ENCODE measurements around the gene TNIP2.

Gene TNIP2

DNA sequence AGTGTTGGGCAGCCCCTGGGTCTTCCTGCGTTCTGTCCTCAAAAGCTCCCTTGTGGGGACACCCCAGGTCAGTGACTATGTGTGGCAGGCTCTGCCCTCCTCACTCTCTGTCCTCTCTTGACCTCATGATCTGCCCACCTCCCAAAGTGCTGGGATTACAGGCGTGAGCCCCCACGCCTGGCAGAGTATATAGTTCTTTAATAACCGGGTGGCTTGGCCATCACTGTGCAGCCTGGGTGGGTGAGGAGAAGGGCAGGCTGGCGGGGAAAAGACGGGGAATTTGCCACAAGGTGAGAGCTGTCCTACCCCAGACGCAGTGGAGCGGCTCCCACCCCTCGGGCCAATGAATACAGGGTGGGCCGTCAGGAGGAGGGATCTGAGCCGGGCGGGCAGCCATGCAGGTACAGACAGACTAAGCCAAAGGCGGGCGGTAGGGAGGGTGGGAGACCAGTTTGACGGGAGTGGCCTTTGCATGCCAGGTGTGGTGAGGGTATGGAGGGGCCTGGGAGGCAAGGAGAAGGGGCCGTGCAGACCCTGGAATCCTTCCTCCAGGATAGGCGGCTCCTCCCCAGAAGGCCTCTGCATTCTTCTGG lies 39.3 kb upstream of the TNIP2 start:
- TF ChIP-seq, protein P1, sequence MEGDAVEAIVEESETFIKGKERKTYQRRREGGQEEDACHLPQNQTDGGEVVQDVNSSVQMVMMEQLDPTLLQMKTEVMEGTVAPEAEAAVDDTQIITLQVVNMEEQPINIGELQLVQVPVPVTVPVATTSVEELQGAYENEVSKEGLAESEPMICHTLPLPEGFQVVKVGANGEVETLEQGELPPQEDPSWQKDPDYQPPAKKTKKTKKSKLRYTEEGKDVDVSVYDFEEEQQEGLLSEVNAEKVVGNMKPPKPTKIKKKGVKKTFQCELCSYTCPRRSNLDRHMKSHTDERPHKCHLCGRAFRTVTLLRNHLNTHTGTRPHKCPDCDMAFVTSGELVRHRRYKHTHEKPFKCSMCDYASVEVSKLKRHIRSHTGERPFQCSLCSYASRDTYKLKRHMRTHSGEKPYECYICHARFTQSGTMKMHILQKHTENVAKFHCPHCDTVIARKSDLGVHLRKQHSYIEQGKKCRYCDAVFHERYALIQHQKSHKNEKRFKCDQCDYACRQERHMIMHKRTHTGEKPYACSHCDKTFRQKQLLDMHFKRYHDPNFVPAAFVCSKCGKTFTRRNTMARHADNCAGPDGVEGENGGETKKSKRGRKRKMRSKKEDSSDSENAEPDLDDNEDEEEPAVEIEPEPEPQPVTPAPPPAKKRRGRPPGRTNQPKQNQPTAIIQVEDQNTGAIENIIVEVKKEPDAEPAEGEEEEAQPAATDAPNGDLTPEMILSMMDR (IDR thresholded peaks at IDR 0.05; ENCODE audit: low read depth, low read length): no peak
- no peak for TF ChIP-seq EZH2phosphoT487 (IDR thresholded peaks at IDR 0.05; ENCODE audit: low read depth)
- Histone ChIP-seq H3K36me3 (replicated peaks; ENCODE audit: low read depth, low read length) (no peaks in the 10 kb centered on the region), H3K4me3 (ENCODE audit: low read length) (peak overlapping the region; percentile 55; the same call in 1 of the 2 replicates), H3K4me2 (ENCODE audit: low read length) (peak overlapping the region; percentile 61), H3K9me3 (ENCODE audit: insufficient read depth, low read length) (no peaks in the 10 kb centered on the region), H3K27me3 (ENCODE audit: low read depth, low read length) (no peaks in the 10 kb centered on the region), H3K79me2 (ENCODE audit: low read length) (no peaks in the 10 kb centered on the region), H4K20me1 (ENCODE audit: insufficient read depth, low read length) (no peaks in the 10 kb centered on the region), H3K9ac (ENCODE audit: low read length) (peak overlapping the region; percentile 35; the same call in 1 of the 2 replicates), H2AFZ (ENCODE audit: low read depth, low read length) (no peak overlapping the region), H3K27ac (ENCODE audit: low read length) (peak overlapping the region; percentile 22; the same call in 1 of the 2 replicates), H3K4me1 (ENCODE audit: low read length) (peaks cover 59% of the 10 kb centered on the region)

DNA sequence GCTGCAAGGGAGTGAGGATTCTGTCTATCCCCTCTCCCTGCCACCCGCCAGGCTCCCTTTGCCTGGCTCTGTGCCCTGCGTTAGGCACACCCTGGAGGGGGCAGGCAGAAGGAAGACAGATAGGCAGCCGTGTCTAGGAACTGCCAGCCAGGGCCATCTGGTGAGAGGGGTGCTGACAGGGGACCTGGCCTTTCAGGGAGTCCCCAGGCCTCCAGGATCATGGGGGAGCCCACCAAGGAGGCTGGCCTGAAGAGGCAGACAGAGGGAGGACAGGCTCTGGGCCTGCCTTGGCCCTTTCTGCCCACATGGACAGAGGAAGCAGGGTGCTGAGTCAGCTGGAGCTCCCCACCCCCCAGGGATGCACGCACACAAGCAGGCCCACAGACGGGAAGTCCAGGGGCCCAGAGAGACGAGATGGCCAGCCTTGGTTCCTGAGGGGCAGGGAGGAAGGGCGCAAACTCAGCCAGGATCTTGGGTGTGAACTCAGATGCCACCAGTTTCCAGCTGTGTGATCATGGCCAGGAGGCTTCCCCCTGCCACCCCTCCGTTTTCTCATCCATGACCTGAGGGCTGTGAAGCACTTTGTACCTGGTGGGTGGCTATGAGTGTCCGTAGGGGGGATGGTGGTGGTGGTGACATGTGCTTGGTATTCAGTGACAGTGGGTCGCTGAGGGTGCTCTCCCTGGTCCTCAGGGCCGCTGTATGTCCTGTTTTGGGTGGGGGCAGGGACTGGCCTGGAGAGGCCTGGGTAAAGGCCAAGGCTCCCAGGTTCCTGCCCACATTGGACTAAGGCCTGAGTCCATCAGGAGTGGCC lies 38.6 kb upstream of the TNIP2 start:
- H3K4me1 ChIP-seq (ENCODE audit: low read length): peaks cover 52% of the 10 kb centered on the region
- H3K36me3 ChIP-seq (replicated peaks; ENCODE audit: low read depth, low read length): no peaks in the 10 kb centered on the region
- no peaks in the 10 kb centered on the region for H3K79me2 ChIP-seq (ENCODE audit: low read length)
- H4K20me1 ChIP-seq (ENCODE audit: insufficient read depth, low read length): no peaks in the 10 kb centered on the region
- H3K27me3 ChIP-seq (ENCODE audit: low read depth, low read length): no peaks in the 10 kb centered on the region
- H2AFZ ChIP-seq (ENCODE audit: low read depth, low read length): no peak overlapping the region; the same call in 1 of the 2 replicates
- peak overlapping the region; percentile 61 for H3K4me2 ChIP-seq (ENCODE audit: low read length)
- peak overlapping the region; percentile 35; the same call in 1 of the 2 replicates for H3K9ac ChIP-seq (ENCODE audit: low read length)
- peak overlapping the region; percentile 70; the same call in 1 of the 2 replicates for H3K4me3 ChIP-seq (ENCODE audit: low read length)
- peak overlapping the region; percentile 22; the same call in 1 of the 2 replicates for H3K27ac ChIP-seq (ENCODE audit: low read length)
- H3K9me3 ChIP-seq (ENCODE audit: insufficient read depth, low read length): no peaks in the 10 kb centered on the region
- TF ChIP-seq EZH2phosphoT487 (IDR thresholded peaks at IDR 0.05; ENCODE audit: low read depth): no peak
- TF ChIP-seq, protein P1 (IDR thresholded peaks at IDR 0.05; ENCODE audit: low read depth, low read length): no peak

DNA sequence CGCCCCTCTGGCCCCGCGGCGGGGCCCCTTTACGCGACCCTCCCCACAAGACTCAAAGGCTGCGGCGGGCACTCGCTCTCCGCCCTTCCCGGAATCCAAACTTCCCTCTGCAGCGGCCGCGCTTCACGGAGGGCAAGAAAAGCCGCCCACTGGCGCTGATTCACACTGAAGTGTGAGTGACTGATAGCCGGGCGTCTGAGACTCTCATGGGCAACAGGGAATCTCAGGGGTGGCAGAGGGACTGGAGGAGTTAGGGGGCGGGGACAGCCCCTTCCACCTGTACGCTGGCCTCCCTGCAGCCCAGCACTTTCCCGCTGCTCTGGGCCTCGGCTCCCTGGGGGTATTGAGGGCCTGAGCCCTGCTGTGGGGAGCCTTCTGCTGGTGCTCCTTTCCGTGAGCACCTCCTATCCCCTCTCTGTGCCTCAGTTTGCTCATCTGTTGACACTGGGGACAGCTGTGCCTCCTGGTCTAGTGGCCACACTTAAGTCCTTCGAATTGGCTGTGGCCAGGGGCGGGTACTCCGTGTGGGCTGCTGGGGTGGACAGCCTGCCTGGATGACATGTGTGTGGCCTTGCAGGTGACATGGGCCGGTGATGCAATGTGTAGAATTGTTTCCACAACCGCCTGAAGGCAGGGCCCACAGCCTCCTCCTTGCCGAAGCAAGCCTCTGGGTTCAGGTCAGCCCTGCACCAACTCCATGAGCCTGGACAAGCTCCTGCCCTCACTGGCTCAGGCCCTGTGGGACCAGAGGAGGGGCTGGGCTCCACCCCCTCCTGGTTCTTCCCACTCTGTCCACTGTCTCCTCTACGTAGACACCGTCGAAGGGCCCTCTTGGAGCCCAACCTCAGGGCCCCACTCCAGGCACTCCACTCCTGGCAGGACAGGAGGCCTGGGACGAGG lies 37.7 kb upstream of the TNIP2 start:
- Histone ChIP-seq H3K4me1 (ENCODE audit: low read length) (peaks cover 43% of the 10 kb centered on the region), H3K4me2 (ENCODE audit: low read length) (peak overlapping the region; percentile 61), H3K27ac (ENCODE audit: low read length) (peak overlapping the region; percentile 2; the same call in 1 of the 2 replicates), H3K36me3 (replicated peaks; ENCODE audit: low read depth, low read length) (no peaks in the 10 kb centered on the region), H4K20me1 (ENCODE audit: insufficient read depth, low read length) (no peaks in the 10 kb centered on the region), H3K9ac (ENCODE audit: low read length) (peak overlapping the region; percentile 35; the same call in 1 of the 2 replicates), H3K79me2 (ENCODE audit: low read length) (no peaks in the 10 kb centered on the region), H2AFZ (ENCODE audit: low read depth, low read length) (no peak overlapping the region), H3K4me3 (ENCODE audit: low read length) (peak overlapping the region; percentile 70), H3K27me3 (ENCODE audit: low read depth, low read length) (no peaks in the 10 kb centered on the region), H3K9me3 (ENCODE audit: insufficient read depth, low read length) (no peaks in the 10 kb centered on the region)
- TF ChIP-seq EZH2phosphoT487 (IDR thresholded peaks at IDR 0.05; ENCODE audit: low read depth): no peak
- TF ChIP-seq, protein P1 (IDR thresholded peaks at IDR 0.05; ENCODE audit: low read depth, low read length): no peak

Data from OCI-LY3 (cell line).